Ectodermal cell (in vitro differentiated cells): ENCODE data around the gene ABHD4. TPM values are rescaled to one million over a fixed set of nuclear protein-coding genes. Genes with fewer than 3 reads are reported as not detected.
"Not testable (repeated sequence)": the region's sequence is repeated elsewhere in the genome, so short reads cannot be mapped to it uniquely, and the experiment has no call there.

Source experiments
- H3K27ac ChIP-seq: 2 replicates; pipeline ENCODE4 v1.7.0; 2013; ENCODE audit warnings: mild to moderate bottlenecking, low read depth, low read length; ENCODE audit not compliant: insufficient read depth, poor library complexity, severe bottlenecking
- H3K27me3 ChIP-seq: 2 replicates; pipeline ENCODE4 v1.7.0; 2013; ENCODE audit warnings: mild to moderate bottlenecking, low read length; ENCODE audit not compliant: insufficient read depth, control insufficient read depth, poor library complexity, severe bottlenecking
- H3K36me3 ChIP-seq: one replicate; pipeline ENCODE4 v1.7.0; 2013; ENCODE audit warnings: low read length; ENCODE audit not compliant: control insufficient read depth, insufficient read depth
- H3K4me1 ChIP-seq: one replicate; pipeline ENCODE4 v1.7.0; 2013; ENCODE audit warnings: low read length; ENCODE audit not compliant: control insufficient read depth, insufficient read depth
- H3K4me3 ChIP-seq: 2 replicates; pipeline ENCODE4 v1.7.0; 2013; ENCODE audit warnings: low read depth, low read length, control low read depth; ENCODE audit not compliant: insufficient read depth
- H3K9me3 ChIP-seq: 2 replicates; pipeline ENCODE4 v1.7.0; 2013; ENCODE audit warnings: mild to moderate bottlenecking, low read length, moderate library complexity; ENCODE audit not compliant: control insufficient read depth
- WGBS, 2 experiments: methylation state at CpG; one replicate each; pipeline ENCODE4 v1.1.7; 2013; ENCODE audit warnings: missing lambda C conversion rate in 2 of 2; 5-methylcytosine and 5-hydroxymethylcytosine counted together
- polyA plus RNA-seq, 4 experiments: library from polyadenylated mRNA; stranded (reverse); fragments of 50-300 nt; gene quantifications; one replicate each; pipeline ENCODE4 v1.2.3, GENCODE V29; 2013

Gene ABHD4, protein sequence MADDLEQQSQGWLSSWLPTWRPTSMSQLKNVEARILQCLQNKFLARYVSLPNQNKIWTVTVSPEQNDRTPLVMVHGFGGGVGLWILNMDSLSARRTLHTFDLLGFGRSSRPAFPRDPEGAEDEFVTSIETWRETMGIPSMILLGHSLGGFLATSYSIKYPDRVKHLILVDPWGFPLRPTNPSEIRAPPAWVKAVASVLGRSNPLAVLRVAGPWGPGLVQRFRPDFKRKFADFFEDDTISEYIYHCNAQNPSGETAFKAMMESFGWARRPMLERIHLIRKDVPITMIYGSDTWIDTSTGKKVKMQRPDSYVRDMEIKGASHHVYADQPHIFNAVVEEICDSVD
- 25.8 TPM for polyA plus RNA-seq (2013, experiment 1 of 4)
- polyA plus RNA-seq (2013, experiment 2 of 4): 23.9 TPM
- polyA plus RNA-seq (2013, experiment 3 of 4): 17.9 TPM
- 18.8 TPM for polyA plus RNA-seq (2013, experiment 4 of 4)

GRCh38 chr14:22598099-22598895 lies at the start of gene ABHD4:
ABHD4 (plus strand) TSS chr14:22598300; CDS start chr14:22598307, 7 bp downstream.
- WGBS, 2 experiments: 1% methylated on average over 49 of the region's 49 CpGs
- peak within 1 kb of the TSS; percentile 92 for H3K4me3 ChIP-seq
- H3K9me3 ChIP-seq: no peaks in the 10 kb centered on the region
- H3K4me1 ChIP-seq: peaks cover 5% of the 10 kb centered on the region
- H3K27me3 ChIP-seq: no peaks in the 10 kb centered on the region
- peaks cover 8% of the 10 kb centered on the region for H3K36me3 ChIP-seq
- peak within 1 kb of the TSS; percentile 3 for H3K27ac ChIP-seq

DNA sequence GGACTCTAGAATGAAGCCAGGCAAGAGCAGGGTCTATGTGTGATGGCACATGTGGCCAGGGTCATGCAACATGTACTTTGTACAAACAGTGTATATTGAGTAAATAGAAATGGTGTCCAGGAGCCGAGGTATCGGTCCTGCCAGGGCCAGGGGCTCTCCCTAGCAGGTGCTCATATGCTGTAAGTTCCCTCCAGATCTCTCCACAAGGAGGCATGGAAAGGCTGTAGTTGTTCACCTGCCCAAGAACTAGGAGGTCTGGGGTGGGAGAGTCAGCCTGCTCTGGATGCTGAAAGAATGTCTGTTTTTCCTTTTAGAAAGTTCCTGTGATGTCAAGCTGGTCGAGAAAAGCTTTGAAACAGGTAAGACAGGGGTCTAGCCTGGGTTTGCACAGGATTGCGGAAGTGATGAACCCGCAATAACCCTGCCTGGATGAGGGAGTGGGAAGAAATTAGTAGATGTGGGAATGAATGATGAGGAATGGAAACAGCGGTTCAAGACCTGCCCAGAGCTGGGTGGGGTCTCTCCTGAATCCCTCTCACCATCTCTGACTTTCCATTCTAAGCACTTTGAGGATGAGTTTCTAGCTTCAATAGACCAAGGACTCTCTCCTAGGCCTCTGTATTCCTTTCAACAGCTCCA lies 48.7 kb upstream of the ABHD4 start:
- Histone ChIP-seq H3K4me1 (peaks cover 23% of the 10 kb centered on the region), H3K9me3 (no peaks in the 10 kb centered on the region), H3K27ac (no peak overlapping the region), H3K36me3 (no peaks in the 10 kb centered on the region), H3K4me3 (no peak overlapping the region), H3K27me3 (peaks cover 12% of the 10 kb centered on the region)
- WGBS, 2 experiments: 77 to 80% methylated on average over 6 of the region's 6 CpGs

DNA sequence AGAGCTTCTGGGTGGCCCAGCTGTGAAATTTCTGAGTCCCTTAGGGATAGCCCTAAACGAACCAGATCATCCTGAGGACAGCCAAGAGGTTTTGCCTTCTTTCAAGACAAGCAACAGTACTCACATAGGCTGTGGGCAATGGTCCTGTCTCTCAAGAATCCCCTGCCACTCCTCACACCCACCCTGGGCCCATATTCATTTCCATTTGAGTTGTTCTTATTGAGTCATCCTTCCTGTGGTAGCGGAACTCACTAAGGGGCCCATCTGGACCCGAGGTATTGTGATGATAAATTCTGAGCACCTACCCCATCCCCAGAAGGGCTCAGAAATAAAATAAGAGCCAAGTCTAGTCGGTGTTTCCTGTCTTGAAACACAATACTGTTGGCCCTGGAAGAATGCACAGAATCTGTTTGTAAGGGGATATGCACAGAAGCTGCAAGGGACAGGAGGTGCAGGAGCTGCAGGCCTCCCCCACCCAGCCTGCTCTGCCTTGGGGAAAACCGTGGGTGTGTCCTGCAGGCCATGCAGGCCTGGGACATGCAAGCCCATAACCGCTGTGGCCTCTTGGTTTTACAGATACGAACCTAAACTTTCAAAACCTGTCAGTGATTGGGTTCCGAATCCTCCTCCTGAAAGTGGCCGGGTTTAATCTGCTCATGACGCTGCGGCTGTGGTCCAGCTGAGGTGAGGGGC lies 48.0 kb upstream of the ABHD4 start:
- H3K9me3 ChIP-seq: no peaks in the 10 kb centered on the region
- peaks cover 11% of the 10 kb centered on the region for H3K27me3 ChIP-seq
- peaks cover 23% of the 10 kb centered on the region for H3K4me1 ChIP-seq
- H3K36me3 ChIP-seq: no peaks in the 10 kb centered on the region
- H3K27ac ChIP-seq: no peak overlapping the region
- WGBS, 2 experiments: 73 to 75% methylated on average over 11 of the region's 11 CpGs
- no peak overlapping the region for H3K4me3 ChIP-seq

- 85 to 86% methylated on average over 5 of the region's 5 CpGs for WGBS, 2 experiments
- Histone ChIP-seq H3K27me3 (peaks cover 3% of the 10 kb centered on the region), H3K4me3 (no peak overlapping the region), H3K9me3 (no peaks in the 10 kb centered on the region), H3K4me1 (peaks cover 14% of the 10 kb centered on the region), H3K27ac (no peak overlapping the region), H3K36me3 (no peaks in the 10 kb centered on the region)
Observed at GRCh38 chr14:22551605-22551997, 46.5 kb upstream of the ABHD4 start.

GRCh38 chr14:22552001-22552826 lies 45.9 kb upstream of the ABHD4 start:
- WGBS, 2 experiments: 87% methylated on average over 13 of the region's 13 CpGs
- Histone ChIP-seq H3K27ac (no peak overlapping the region), H3K27me3 (no peaks in the 10 kb centered on the region), H3K4me3 (no peak overlapping the region), H3K4me1 (peaks cover 10% of the 10 kb centered on the region), H3K9me3 (no peaks in the 10 kb centered on the region), H3K36me3 (no peaks in the 10 kb centered on the region)

DNA sequence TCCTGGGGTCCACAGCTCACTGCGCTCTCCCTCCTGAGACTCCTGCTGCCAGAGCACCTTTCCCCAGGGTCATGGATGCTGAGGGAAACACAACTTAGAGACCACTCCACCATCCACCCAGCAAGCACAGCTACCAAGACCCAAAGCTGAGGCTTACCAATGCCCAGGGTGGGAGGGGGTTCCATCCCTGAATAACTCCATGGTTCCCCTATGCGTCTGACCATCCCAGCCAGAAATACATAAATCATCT lies 45.3 kb upstream of the ABHD4 start:
- H3K36me3 ChIP-seq: no peaks in the 10 kb centered on the region
- H3K9me3 ChIP-seq: no peaks in the 10 kb centered on the region
- H3K27me3 ChIP-seq: no peaks in the 10 kb centered on the region
- 89 to 96% methylated on average over 2 of the region's 2 CpGs for WGBS, 2 experiments
- H3K4me3 ChIP-seq: no peak overlapping the region
- H3K27ac ChIP-seq: no peak overlapping the region
- H3K4me1 ChIP-seq: peaks cover 10% of the 10 kb centered on the region

DNA sequence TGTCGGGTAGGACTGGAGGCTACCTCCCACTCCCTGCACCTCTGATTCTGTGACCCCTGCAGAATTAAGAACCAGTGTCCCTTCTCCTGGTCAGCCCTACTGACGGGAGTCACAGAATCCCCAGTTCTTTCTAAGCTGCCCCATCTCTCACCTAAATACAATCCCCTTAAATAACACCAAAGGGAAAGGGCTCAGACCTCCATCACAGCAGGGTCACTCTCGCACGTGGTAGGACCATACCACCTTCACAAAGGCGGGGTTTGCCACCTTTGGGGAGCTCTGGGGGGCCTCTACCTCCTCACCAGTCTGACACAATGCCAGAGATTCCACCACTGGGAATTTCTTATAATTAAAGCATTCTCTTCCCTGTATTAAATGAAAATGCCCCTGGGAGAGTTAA lies 44.7 kb upstream of the ABHD4 start:
- H3K27ac ChIP-seq: no peak overlapping the region
- peaks cover 10% of the 10 kb centered on the region for H3K4me1 ChIP-seq
- H3K27me3 ChIP-seq: no peaks in the 10 kb centered on the region
- H3K36me3 ChIP-seq: no peaks in the 10 kb centered on the region
- H3K4me3 ChIP-seq: no peak overlapping the region
- WGBS, 2 experiments: 78 to 80% methylated on average over 5 of the region's 5 CpGs
- no peaks in the 10 kb centered on the region for H3K9me3 ChIP-seq

GRCh38 chr14:22553861-22554497 lies 44.1 kb upstream of the ABHD4 start:
- 90 to 94% methylated on average over 14 of the region's 14 CpGs for WGBS, 2 experiments
- not testable (repeated sequence) for H3K27me3 ChIP-seq, H3K27ac ChIP-seq, H3K36me3 ChIP-seq, H3K9me3 ChIP-seq, H3K4me3 ChIP-seq
- H3K4me1 ChIP-seq: peaks cover 10% of the 10 kb centered on the region
